HG03460 (cell line): ENCODE data around the gene ZFP36.
"Not testable (repeated sequence)": the region's sequence is repeated elsewhere in the genome, so short reads cannot be mapped to it uniquely, and the experiment has no call there.

Experiments
- ATAC-seq: cut with Tn5 transposase; IDR thresholded peaks from one replicate; pipeline ENCODE4 v1.9.1; 2021; ENCODE audit not compliant: unreplicated experiment

The ZFP36 gene

DNA sequence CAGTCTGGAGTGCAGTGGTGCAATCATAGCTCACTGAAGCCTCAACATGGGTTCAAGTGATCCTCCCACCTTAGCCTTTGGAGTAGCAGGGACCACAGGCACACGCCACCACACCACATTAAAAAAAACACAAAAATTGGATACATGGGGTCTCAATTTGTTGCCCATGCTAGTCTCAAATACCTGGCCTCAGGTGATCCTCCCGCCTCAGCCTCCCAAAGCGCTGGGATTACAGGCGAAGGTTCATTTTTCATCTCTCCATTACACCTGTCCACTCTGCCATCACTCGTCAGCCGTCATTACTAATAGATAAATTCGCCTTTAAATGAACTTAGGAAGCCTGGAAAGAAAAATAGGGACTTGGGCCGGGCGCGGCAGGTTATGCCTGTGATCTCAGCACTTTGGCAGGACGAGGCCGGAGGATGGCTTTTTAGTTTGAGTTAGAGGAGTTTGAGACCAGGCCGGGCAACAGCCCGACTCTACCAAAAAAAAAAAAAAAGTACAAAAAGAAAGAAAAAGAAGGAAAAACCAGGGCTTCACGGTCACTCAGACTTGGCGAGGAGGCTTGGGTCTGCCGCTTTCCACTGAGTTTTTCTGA is 38.0 kb downstream of the ZFP36 start:
- ATAC-seq = no peak

DNA sequence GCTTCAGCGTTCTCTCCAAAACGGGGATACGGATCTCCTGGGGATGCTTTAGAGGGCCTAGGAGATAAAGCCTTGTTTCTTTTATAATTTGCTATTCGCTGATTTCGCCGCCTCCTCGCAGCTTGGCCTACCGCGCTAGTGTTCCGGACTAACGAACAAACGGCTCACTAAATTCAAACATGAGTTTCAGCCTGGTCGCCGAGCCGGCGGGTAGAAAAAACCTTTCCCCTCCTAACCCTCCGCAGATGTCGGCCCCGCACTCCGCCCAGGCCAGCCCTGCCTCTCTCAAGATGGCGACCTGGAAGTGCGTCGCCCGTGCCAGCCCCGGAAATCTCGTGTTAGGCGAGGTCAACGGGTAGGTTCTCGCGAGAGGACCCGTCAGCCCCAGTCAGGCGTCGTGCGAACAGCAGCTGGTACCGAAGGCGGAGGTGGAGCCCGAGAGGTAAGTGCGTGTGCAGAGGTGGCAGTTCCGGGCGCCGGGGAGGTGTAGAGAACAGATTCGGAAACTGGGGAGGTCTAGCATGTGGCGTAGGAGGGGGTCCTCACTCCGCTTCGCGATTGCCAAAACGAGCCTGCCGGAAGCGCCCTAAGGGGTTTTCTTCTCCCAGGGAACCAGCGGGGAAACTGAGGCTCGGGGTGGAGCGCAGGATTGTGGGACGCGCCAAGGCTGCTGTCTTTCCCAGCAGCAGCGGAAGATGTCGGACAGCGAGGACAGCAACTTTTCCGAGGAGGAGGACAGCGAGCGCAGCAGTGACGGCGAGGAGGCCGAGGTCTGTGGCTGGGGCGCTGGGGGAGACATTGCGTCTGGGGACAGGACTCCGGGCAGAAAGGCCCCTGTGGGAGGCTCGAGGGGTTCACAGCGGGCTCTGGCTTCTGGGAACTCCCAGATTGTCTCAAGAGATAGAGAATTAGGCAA is 38.8 kb downstream of the ZFP36 start, which contains the start of gene SUPT5H:
Gene SUPT5H, plus strand, starts transcription at position 387 of the 916 bp plus-strand sequence. Its CDS starts 309 bp downstream, at position 696.
- ATAC-seq = peak; percentile 84

DNA sequence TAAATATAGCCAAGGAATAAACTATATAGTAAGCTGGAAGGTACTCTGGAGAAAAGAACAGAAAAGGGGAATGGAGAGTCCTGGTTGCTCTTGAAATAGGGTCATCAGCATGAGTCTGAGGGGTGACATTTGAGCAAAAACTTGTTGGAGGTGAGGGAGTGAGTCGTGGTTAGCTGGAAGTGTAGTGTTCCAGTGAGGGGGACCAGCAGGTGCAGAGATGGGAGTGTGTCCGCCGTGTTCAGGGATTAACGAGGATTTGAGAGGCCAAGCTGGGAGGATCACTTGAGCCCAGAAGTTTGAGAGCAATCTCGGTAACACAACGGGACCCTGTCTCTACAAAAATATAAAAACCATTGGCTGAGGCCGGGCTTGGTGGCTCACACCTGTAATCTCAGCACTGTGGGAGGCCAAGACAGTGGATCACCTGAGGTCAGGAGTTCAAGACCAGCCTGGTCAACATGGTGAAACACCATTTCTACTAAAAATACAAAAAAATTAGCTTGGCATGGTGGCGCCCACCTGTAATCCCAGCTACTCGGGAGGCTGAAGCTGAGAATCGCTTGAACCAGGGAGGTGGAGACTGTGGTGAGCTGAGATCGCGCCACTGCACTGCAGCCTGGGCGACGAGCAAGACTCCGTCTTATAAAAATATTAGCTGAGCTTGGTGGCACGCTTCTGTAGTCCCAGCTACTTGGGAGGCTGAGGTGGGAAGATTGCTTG is 39.9 kb downstream of the ZFP36 start:
- ATAC-seq = no peak

DNA sequence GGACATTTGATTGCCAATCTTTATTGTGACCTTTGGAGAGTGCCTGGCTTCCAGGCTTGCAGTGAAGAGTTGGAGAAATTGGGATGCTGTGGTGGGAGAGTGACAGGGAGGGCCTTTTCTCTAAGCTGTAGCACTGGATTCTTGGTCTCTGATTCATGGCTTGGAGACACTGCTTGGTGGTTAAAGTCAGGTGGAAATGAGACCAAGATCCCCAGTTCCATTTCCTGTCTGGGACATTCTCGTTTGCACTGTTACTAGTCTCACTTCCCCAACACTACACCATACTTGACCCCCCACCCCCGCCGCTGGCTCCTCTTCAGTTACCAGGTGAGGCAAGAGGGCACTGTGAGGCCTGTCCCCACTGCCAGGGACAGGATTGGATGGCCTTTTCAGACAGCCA is 41.6 kb downstream of the ZFP36 start:
- ATAC-seq = no peak

DNA sequence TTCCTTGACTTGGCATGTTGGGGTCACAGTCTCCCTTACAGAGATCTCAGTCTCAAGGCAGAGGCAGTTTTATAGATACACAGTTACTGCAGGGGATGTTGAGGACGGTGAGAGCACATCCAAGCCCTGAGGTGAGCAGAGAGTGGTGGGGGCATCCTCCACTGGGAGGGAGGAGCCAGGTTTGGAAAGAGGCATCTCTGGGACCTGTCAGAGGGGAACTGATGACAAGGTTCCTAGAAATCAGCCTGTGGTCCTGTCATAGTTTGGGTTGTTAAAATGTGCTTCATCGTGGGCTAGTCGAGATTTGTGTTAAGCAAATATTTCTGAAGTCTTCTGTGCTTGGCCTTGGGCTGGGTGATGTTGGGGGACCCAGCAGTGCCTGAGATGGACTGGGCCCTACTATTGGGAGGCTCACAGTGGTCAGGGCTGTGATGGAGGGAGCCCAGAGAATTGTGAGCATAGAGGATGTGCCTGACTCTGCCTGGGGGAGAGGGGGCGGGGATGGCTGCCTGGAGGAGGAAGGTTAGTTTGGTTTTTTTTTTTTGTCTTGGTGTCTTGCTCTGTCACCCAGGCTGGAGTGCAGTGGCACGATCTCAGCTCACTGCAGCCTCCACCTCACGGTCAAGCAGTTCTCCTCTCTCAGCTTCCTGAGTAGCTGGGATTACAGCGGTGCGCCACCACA is 42.6 kb downstream of the ZFP36 start:
- no peak for ATAC-seq

DNA sequence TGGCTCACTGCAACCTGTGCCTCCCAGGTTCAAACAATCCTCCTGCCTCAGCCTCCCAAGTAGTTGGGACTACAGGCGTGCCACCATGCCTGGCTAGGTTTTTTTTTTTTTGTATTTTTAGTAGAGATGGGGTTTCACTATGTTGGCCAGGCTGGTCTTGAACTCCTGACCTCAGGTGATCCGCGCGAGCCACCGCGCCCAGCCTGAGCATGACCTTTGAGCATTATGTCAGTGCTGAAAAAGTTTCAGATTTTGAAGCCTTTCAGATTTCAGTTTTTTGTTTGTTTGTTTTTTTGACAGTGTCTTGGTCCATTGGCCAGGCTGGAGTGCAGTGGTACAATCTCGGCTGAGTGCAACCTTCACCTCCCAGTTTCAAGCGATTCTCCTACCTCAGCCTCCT is 44.6 kb downstream of the ZFP36 start:
- ATAC-seq = not testable (repeated sequence)
